Activated CD8-positive, alpha-beta memory T cell treated with anti-CD3 and anti-CD28 coated beads, Interleukin-2, amount 50 U/mL, for 24 hours (primary cell): Measurements from ENCODE around the gene EFCAB9.
"Not testable (repeated sequence)": the region's sequence is repeated elsewhere in the genome, so short reads cannot be mapped to it uniquely, and the experiment has no call there.

Experiments
- DNase-seq: peaks from one replicate; pipeline ENCODE4 v3.0.0-alpha.2; 2020; ENCODE audit errors: extremely low read depth

EFCAB9 gene

GRCh38 chr5:172193872-172194271, at the start of gene EFCAB9:
Gene EFCAB9, plus strand, starts transcription at chr5:172194172. Its CDS starts 1 bp downstream, at chr5:172194173.
- no peak for DNase-seq

GRCh38 chr5:172144291-172144815, 49.6 kb upstream of the EFCAB9 start:
- no peak for DNase-seq

GRCh38 chr5:172144931-172145869, 48.8 kb upstream of the EFCAB9 start:
- no peak for DNase-seq

- DNase-seq, result no peak
Observed at GRCh38 chr5:172145870-172146747, 47.9 kb upstream of the EFCAB9 start.

GRCh38 chr5:172146748-172147092, 47.3 kb upstream of the EFCAB9 start:
- DNase-seq, result no peak

- no peak for DNase-seq
Observed at GRCh38 chr5:172147857-172148256, 46.1 kb upstream of the EFCAB9 start.

GRCh38 chr5:172148381-172148780, 45.6 kb upstream of the EFCAB9 start:
- DNase-seq, result no peak

- no peak for DNase-seq
Observed at GRCh38 chr5:172149073-172149472, 44.9 kb upstream of the EFCAB9 start.

GRCh38 chr5:172149481-172149880, 44.5 kb upstream of the EFCAB9 start:
- not testable (repeated sequence) for DNase-seq

GRCh38 chr5:172150514-172151425, 43.2 kb upstream of the EFCAB9 start:
- DNase-seq, result no peak

GRCh38 chr5:172151661-172152210, 42.2 kb upstream of the EFCAB9 start:
- no peak for DNase-seq

GRCh38 chr5:172153695-172154094, 40.3 kb upstream of the EFCAB9 start:
- no peak for DNase-seq

- not testable (repeated sequence) for DNase-seq
Observed at GRCh38 chr5:172155101-172155500, 38.9 kb upstream of the EFCAB9 start.

- no peak for DNase-seq
Observed at GRCh38 chr5:172156541-172156994, 37.4 kb upstream of the EFCAB9 start.

- DNase-seq, result no peak
Observed at GRCh38 chr5:172159016-172159415, 35.0 kb upstream of the EFCAB9 start.

- DNase-seq, result no peak
Observed at GRCh38 chr5:172160506-172160905, 33.5 kb upstream of the EFCAB9 start.

- no peak for DNase-seq
Observed at GRCh38 chr5:172162323-172162986, 31.5 kb upstream of the EFCAB9 start.

GRCh38 chr5:172162987-172163343, 31.0 kb upstream of the EFCAB9 start:
- DNase-seq, result no peak

- DNase-seq, result no peak
Observed at GRCh38 chr5:172163346-172163745, 30.6 kb upstream of the EFCAB9 start.

GRCh38 chr5:172164769-172165212, 29.2 kb upstream of the EFCAB9 start:
- DNase-seq, result no peak
